Measurements from ENCODE around the gene MEIS2. TPM values are rescaled to one million over a fixed set of nuclear protein-coding genes. Genes with fewer than 3 reads are reported as not detected.
A peak's percentile ranks its signal among the peaks of the same experiment; 100 is the strongest.

MEIS2 gene
- total RNA-seq, 1 donor from 2014 or later: 6.0 TPM

GRCh38 chr15:37140531-37141058 lies 40.2 kb upstream of the MEIS2 start:
- Mint-ChIP-seq H3K9me3 (ENCODE audit: unreplicated experiment) (no peaks in the 10 kb centered on the region), H3K4me1 (ENCODE audit: low read depth, unreplicated experiment) (no peaks in the 10 kb centered on the region), H3K36me3 (ENCODE audit: unreplicated experiment) (no peaks in the 10 kb centered on the region), H3K27me3 (ENCODE audit: unreplicated experiment) (no peaks in the 10 kb centered on the region), H3K27ac (ENCODE audit: unreplicated experiment) (no peak overlapping the region), H3K4me3 (ENCODE audit: unreplicated experiment) (no peak overlapping the region)
- TF ChIP-seq CTCF (IDR thresholded peaks at IDR 0.05; ENCODE audit: partially characterized antibody, unreplicated experiment): no peak
- DNase-seq: no peak

- H3K27ac Mint-ChIP-seq (ENCODE audit: unreplicated experiment): no peak overlapping the region
- no peaks in the 10 kb centered on the region for H3K4me1 Mint-ChIP-seq (ENCODE audit: low read depth, unreplicated experiment)
- no peaks in the 10 kb centered on the region for H3K36me3 Mint-ChIP-seq (ENCODE audit: unreplicated experiment)
- no peak overlapping the region for H3K4me3 Mint-ChIP-seq (ENCODE audit: unreplicated experiment)
- DNase-seq: no peak
- no peaks in the 10 kb centered on the region for H3K27me3 Mint-ChIP-seq (ENCODE audit: unreplicated experiment)
- no peaks in the 10 kb centered on the region for H3K9me3 Mint-ChIP-seq (ENCODE audit: unreplicated experiment)
- no peak for TF ChIP-seq CTCF (IDR thresholded peaks at IDR 0.05; ENCODE audit: partially characterized antibody, unreplicated experiment)
These were observed 38.4 kb upstream of the MEIS2 start for GRCh38 chr15:37138591-37139215.

GRCh38 chr15:37137221-37137620 lies 36.9 kb upstream of the MEIS2 start:
- Mint-ChIP-seq H3K9me3 (ENCODE audit: unreplicated experiment) (no peaks in the 10 kb centered on the region), H3K27me3 (ENCODE audit: unreplicated experiment) (no peaks in the 10 kb centered on the region)
- no peak for DNase-seq

GRCh38 chr15:37136666-37137065 lies 36.3 kb upstream of the MEIS2 start:
- Mint-ChIP-seq H3K27me3 (ENCODE audit: unreplicated experiment) (no peaks in the 10 kb centered on the region), H3K4me1 (ENCODE audit: low read depth, unreplicated experiment) (no peaks in the 10 kb centered on the region), H3K4me3 (ENCODE audit: unreplicated experiment) (no peak overlapping the region), H3K9me3 (ENCODE audit: unreplicated experiment) (no peaks in the 10 kb centered on the region), H3K36me3 (ENCODE audit: unreplicated experiment) (no peaks in the 10 kb centered on the region), H3K27ac (ENCODE audit: unreplicated experiment) (no peak overlapping the region)
- TF ChIP-seq CTCF (IDR thresholded peaks at IDR 0.05; ENCODE audit: partially characterized antibody, unreplicated experiment): no peak
- no peak for DNase-seq

More at GRCh38 chr15:37137221-37137620, 36.9 kb upstream of the MEIS2 start:
- Mint-ChIP-seq H3K4me3 (ENCODE audit: unreplicated experiment) (no peak overlapping the region), H3K27ac (ENCODE audit: unreplicated experiment) (no peak overlapping the region), H3K36me3 (ENCODE audit: unreplicated experiment) (no peaks in the 10 kb centered on the region), H3K4me1 (ENCODE audit: low read depth, unreplicated experiment) (no peaks in the 10 kb centered on the region)
- TF ChIP-seq CTCF (IDR thresholded peaks at IDR 0.05; ENCODE audit: partially characterized antibody, unreplicated experiment): no peak

GRCh38 chr15:37135225-37135624 lies 34.9 kb upstream of the MEIS2 start:
- Mint-ChIP-seq H3K4me3 (ENCODE audit: unreplicated experiment) (no peak overlapping the region), H3K9me3 (ENCODE audit: unreplicated experiment) (no peaks in the 10 kb centered on the region), H3K27me3 (ENCODE audit: unreplicated experiment) (no peaks in the 10 kb centered on the region), H3K27ac (ENCODE audit: unreplicated experiment) (no peak overlapping the region), H3K36me3 (ENCODE audit: unreplicated experiment) (no peaks in the 10 kb centered on the region), H3K4me1 (ENCODE audit: low read depth, unreplicated experiment) (no peaks in the 10 kb centered on the region)
- DNase-seq: no peak
- peak; percentile 7 for TF ChIP-seq CTCF (IDR thresholded peaks at IDR 0.05; ENCODE audit: partially characterized antibody, unreplicated experiment)
